Right atrium auricular region (tissue), 2 donors: ENCODE data around the gene CORO2B. TPM values are rescaled to one million over a fixed set of nuclear protein-coding genes. Genes with fewer than 3 reads are reported as not detected.

Experiments
- DNase-seq: peaks from one replicate; pipeline ENCODE4 v3.0.0-alpha.2; 2019; ENCODE audit warnings: low spot score
- H3K27ac ChIP-seq, 2 donors: fragments of 200-600 bp; sonication (generic); 1 replicate in 1 of 2; 2 replicates in 1 of 2; pipeline ENCODE4 v1.5.1; 2016 to 2019
- H3K27me3 ChIP-seq, 2 donors: fragments of 200-600 bp; sonication (generic); one replicate each; pipeline versions ENCODE4 v1.5.1 to v1.6.0; 2017 to 2019
- H3K36me3 ChIP-seq: fragments of 200-600 bp; sonication (generic); one replicate; pipeline ENCODE4 v1.5.1; 2016
- H3K4me1 ChIP-seq, 2 donors: fragments of 200-600 bp; sonication (generic); one replicate each; pipeline versions ENCODE4 v1.5.1 to v1.6.0; 2017 to 2019
- H3K4me3 ChIP-seq, 2 donors: fragments of 200-600 bp; sonication (generic); 1 replicate in 1 of 2; 2 replicates in 1 of 2; pipeline ENCODE4 v1.5.1; 2017 to 2019; ENCODE audit warnings: mild to moderate bottlenecking in 1 of 2, moderate library complexity in 1 of 2
- H3K9me3 ChIP-seq, 2 donors: fragments of 200-600 bp; sonication (generic); one replicate each; pipeline ENCODE4 v1.5.1; 2019
- total RNA-seq, 2 donors: library from RNA; depleted of rRNA; stranded (reverse); fragments of >200 nt; gene quantifications; one replicate each; pipeline ENCODE4 v1.1.0, GENCODE V29; 2016
- TF ChIP-seq, protein P1 (sequence below), 2 donors: fragments of 200-600 bp; sonication (generic); IDR thresholded peaks; one replicate each; pipeline ENCODE4 v1.5.1; 2019; ENCODE audit warnings: antibody characterized with exemption in 2 of 2

The CORO2B gene
- total RNA-seq, 2 donors from 2014 or later: 6.0 to 9.7 TPM

GRCh38 chr15:68651916-68652525, 73.2 kb downstream of the CORO2B start:
- no peak for DNase-seq
- Histone ChIP-seq H3K27me3 (no peaks in the 10 kb centered on the region), H3K27ac (no peak overlapping the region), H3K9me3 (no peaks in the 10 kb centered on the region), H3K4me3 (no peak overlapping the region), H3K36me3 (no peaks in the 10 kb centered on the region), H3K4me1 (peaks cover 0 to 12% of the 10 kb centered on the region in 2 donors)
- TF ChIP-seq, protein P1, sequence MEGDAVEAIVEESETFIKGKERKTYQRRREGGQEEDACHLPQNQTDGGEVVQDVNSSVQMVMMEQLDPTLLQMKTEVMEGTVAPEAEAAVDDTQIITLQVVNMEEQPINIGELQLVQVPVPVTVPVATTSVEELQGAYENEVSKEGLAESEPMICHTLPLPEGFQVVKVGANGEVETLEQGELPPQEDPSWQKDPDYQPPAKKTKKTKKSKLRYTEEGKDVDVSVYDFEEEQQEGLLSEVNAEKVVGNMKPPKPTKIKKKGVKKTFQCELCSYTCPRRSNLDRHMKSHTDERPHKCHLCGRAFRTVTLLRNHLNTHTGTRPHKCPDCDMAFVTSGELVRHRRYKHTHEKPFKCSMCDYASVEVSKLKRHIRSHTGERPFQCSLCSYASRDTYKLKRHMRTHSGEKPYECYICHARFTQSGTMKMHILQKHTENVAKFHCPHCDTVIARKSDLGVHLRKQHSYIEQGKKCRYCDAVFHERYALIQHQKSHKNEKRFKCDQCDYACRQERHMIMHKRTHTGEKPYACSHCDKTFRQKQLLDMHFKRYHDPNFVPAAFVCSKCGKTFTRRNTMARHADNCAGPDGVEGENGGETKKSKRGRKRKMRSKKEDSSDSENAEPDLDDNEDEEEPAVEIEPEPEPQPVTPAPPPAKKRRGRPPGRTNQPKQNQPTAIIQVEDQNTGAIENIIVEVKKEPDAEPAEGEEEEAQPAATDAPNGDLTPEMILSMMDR (IDR thresholded peaks at IDR 0.05): no peak

GRCh38 chr15:68653031-68653635, 74.3 kb downstream of the CORO2B start:
- DNase-seq: no peak
- H3K36me3 ChIP-seq: no peaks in the 10 kb centered on the region
- no peak overlapping the region for H3K4me3 ChIP-seq
- H3K27me3 ChIP-seq: no peaks in the 10 kb centered on the region
- TF ChIP-seq, protein P1 (IDR thresholded peaks at IDR 0.05): no peak
- H3K27ac ChIP-seq: no peak overlapping the region
- no peaks in the 10 kb centered on the region for H3K9me3 ChIP-seq
- H3K4me1 ChIP-seq: peaks cover 0 to 12% of the 10 kb centered on the region in 2 donors

DNA sequence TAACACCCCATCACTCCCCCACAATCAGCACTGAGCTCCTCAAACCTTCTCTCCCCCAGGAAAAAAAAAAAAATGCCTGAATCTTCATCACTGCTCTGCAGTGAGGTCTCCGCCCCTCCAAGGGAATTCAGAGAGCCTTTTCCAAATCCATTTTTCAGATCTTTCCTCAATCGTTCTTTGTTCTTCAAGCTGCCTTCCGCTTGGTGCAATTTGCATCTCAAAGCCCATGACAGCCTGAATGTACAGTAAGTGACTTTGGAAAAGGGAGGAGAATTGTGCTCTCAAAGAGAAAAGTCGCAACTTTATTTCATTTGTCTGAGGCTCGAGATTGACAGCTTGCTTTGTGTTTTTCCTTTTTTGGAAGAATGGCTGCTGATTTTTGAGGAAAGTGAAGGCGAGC, 75.0 kb downstream of the CORO2B start:
- Histone ChIP-seq H3K4me3 (no peak overlapping the region), H3K4me1 (peaks cover 0 to 12% of the 10 kb centered on the region in 2 donors), H3K27me3 (no peaks in the 10 kb centered on the region), H3K9me3 (no peaks in the 10 kb centered on the region), H3K27ac (no peak overlapping the region), H3K36me3 (no peaks in the 10 kb centered on the region)
- TF ChIP-seq, protein P1 (IDR thresholded peaks at IDR 0.05): no peak
- DNase-seq: no peak

GRCh38 chr15:68654786-68655560, 76.2 kb downstream of the CORO2B start:
- Histone ChIP-seq H3K4me1 (peaks cover 0 to 12% of the 10 kb centered on the region in 2 donors), H3K27ac (no peak overlapping the region)
- DNase-seq: no peak

GRCh38 chr15:68655686-68656437, 77.1 kb downstream of the CORO2B start:
- DNase-seq: no peak
- no peaks in the 10 kb centered on the region for H3K36me3 ChIP-seq
- H3K4me1 ChIP-seq: peaks cover 0 to 12% of the 10 kb centered on the region in 2 donors
- no peaks in the 10 kb centered on the region for H3K27me3 ChIP-seq
- H3K4me3 ChIP-seq: no peak overlapping the region
- no peak overlapping the region for H3K27ac ChIP-seq
- TF ChIP-seq, protein P1 (IDR thresholded peaks at IDR 0.05): no peak
- H3K9me3 ChIP-seq: no peaks in the 10 kb centered on the region

More at GRCh38 chr15:68654786-68655560, 76.2 kb downstream of the CORO2B start:
- Histone ChIP-seq H3K9me3 (no peaks in the 10 kb centered on the region), H3K27me3 (no peaks in the 10 kb centered on the region), H3K36me3 (no peaks in the 10 kb centered on the region), H3K4me3 (no peak overlapping the region)
- TF ChIP-seq, protein P1 (IDR thresholded peaks at IDR 0.05): no peak
